H9 (cell line): Measurements from ENCODE around the gene PROP1. TPM values are rescaled to one million over a fixed set of nuclear protein-coding genes. Genes with fewer than 3 reads are reported as not detected.

Experiments
- DNase-seq: peaks from one replicate; pipeline ENCODE4 v3.0.0-alpha.2; 2017
- H2AFZ ChIP-seq: one replicate; pipeline ENCODE4 v1.6.1; 2013; ENCODE audit warnings: mild to moderate bottlenecking, low read length, control low read depth, moderate library complexity
- H2AK5ac ChIP-seq: 2 replicates; pipeline ENCODE4 v1.6.1; 2013; ENCODE audit warnings: low read length, control low read depth, mixed read lengths; ENCODE audit not compliant: insufficient read length
- H2BK120ac ChIP-seq: one replicate; pipeline ENCODE4 v1.6.1; 2013; ENCODE audit warnings: low read depth, mild to moderate bottlenecking, low read length, control low read depth, inconsistent platforms; ENCODE audit not compliant: poor library complexity, severe bottlenecking
- H2BK12ac ChIP-seq: 2 replicates; pipeline ENCODE4 v1.6.1; 2013; ENCODE audit warnings: low read length, control low read depth, mixed read lengths, low read depth; ENCODE audit not compliant: insufficient read length
- H2BK15ac ChIP-seq: 2 replicates; pipeline ENCODE4 v1.6.1; 2013; ENCODE audit warnings: low read depth, low read length, control low read depth
- H2BK20ac ChIP-seq: one replicate; pipeline ENCODE4 v1.6.1; 2013; ENCODE audit warnings: low read depth, mild to moderate bottlenecking, low read length, control low read depth, inconsistent platforms; ENCODE audit not compliant: poor library complexity, severe bottlenecking
- H2BK5ac ChIP-seq: 2 replicates; pipeline ENCODE4 v1.6.1; 2013; ENCODE audit warnings: low read length, control low read depth, mixed read lengths; ENCODE audit not compliant: insufficient read length
- H3K14ac ChIP-seq: 2 replicates; pipeline ENCODE4 v1.6.1; 2013; ENCODE audit warnings: low read length, control low read depth; ENCODE audit not compliant: insufficient read depth
- H3K18ac ChIP-seq: 2 replicates; pipeline ENCODE4 v1.6.1; 2013; ENCODE audit warnings: low read depth, mild to moderate bottlenecking, mixed read lengths, low read length, control low read depth; ENCODE audit not compliant: insufficient read length
- H3K23ac ChIP-seq: 2 replicates; pipeline ENCODE4 v1.6.1; 2013; ENCODE audit warnings: low read length, control low read depth, mixed read lengths, low read depth; ENCODE audit not compliant: insufficient read length
- H3K23me2 ChIP-seq: 2 replicates; pipeline ENCODE4 v1.6.1; 2013; ENCODE audit warnings: low read depth, mild to moderate bottlenecking, mixed read lengths, low read length, control low read depth; ENCODE audit not compliant: insufficient read length, poor library complexity, severe bottlenecking
- H3K27ac ChIP-seq: 2 replicates; pipeline ENCODE4 v1.5.1; 2013; ENCODE audit warnings: low read length, control low read depth, mixed read lengths, low read depth; ENCODE audit not compliant: insufficient read length
- H3K27me3 ChIP-seq: 2 replicates; pipeline ENCODE4 v1.6.1; 2013; ENCODE audit warnings: low read length, control low read depth, inconsistent platforms; ENCODE audit not compliant: insufficient read depth
- H3K4ac ChIP-seq: 2 replicates; pipeline ENCODE4 v1.6.1; 2013; ENCODE audit warnings: low read depth, mild to moderate bottlenecking, control low read depth, inconsistent platforms, low read length, moderate library complexity
- H3K4me1 ChIP-seq: 2 replicates; pipeline ENCODE4 v1.6.1; 2013; ENCODE audit warnings: low read length, control low read depth, inconsistent platforms; ENCODE audit not compliant: insufficient read depth
- H3K4me2 ChIP-seq: 2 replicates; pipeline ENCODE4 v1.6.1; 2013; ENCODE audit warnings: low read length, control low read depth, mixed read lengths; ENCODE audit not compliant: insufficient read length, insufficient read depth
- H3K56ac ChIP-seq: 2 replicates; pipeline ENCODE4 v1.6.1; 2013; ENCODE audit warnings: low read depth, mild to moderate bottlenecking, mixed read lengths, low read length, control low read depth; ENCODE audit not compliant: insufficient read length
- H3K79me1 ChIP-seq: 2 replicates; pipeline ENCODE4 v1.6.1; 2013; ENCODE audit warnings: low read depth, mild to moderate bottlenecking, moderate library complexity, low read length, control low read depth, inconsistent platforms; ENCODE audit not compliant: insufficient read depth, poor library complexity, severe bottlenecking
- H3K79me2 ChIP-seq: 2 replicates; pipeline ENCODE4 v1.6.1; 2013; ENCODE audit warnings: low read length, control low read depth, inconsistent platforms; ENCODE audit not compliant: insufficient read depth
- H3K9ac ChIP-seq: 2 replicates; pipeline ENCODE4 v1.6.1; 2013; ENCODE audit warnings: low read length, control low read depth, mixed read lengths; ENCODE audit not compliant: insufficient read length; ENCODE audit errors: extremely low read depth
- H3K9me3 ChIP-seq: one replicate; pipeline ENCODE4 v1.6.1; 2013; ENCODE audit warnings: low read depth, low read length, inconsistent platforms; ENCODE audit not compliant: control insufficient read depth
- H3T11ph ChIP-seq: one replicate; pipeline ENCODE4 v1.6.1; 2013; ENCODE audit warnings: mild to moderate bottlenecking, low read length, control low read depth, inconsistent platforms
- H4K20me1 ChIP-seq: one replicate; pipeline ENCODE4 v1.6.1; 2013; ENCODE audit not compliant: control insufficient read depth, insufficient read length, insufficient read depth
- H4K5ac ChIP-seq: 2 replicates; pipeline ENCODE4 v1.6.1; 2013; ENCODE audit warnings: low read depth, mild to moderate bottlenecking, mixed read lengths, low read length, control low read depth; ENCODE audit not compliant: insufficient read length
- H4K8ac ChIP-seq: replicated peaks from 2 replicates; pipeline ENCODE4 v1.6.1; 2013; ENCODE audit warnings: low read length, control low read depth, mixed read lengths, low read depth; ENCODE audit not compliant: insufficient read length
- H4K91ac ChIP-seq: 2 replicates; pipeline ENCODE4 v1.6.1; 2013; ENCODE audit warnings: low read depth, mild to moderate bottlenecking, moderate library complexity, mixed read lengths, low read length, control low read depth; ENCODE audit not compliant: insufficient read length
- H3K27ac Mint-ChIP-seq, 3 experiments: 2 replicates in 2 of 3; 3 replicates in 1 of 3; pipeline ENCODE4 v1.8.0; 2020 to 2021; ENCODE audit warnings: mixed read lengths in 3 of 3, mild to moderate bottlenecking in 1 of 3, moderate library complexity in 1 of 3
- H3K27me3 Mint-ChIP-seq: 2 replicates; pipeline ENCODE4 v1.8.0; 2021; ENCODE audit warnings: low read depth, mild to moderate bottlenecking, moderate library complexity, mixed read lengths
- H3K36me3 Mint-ChIP-seq, 3 experiments: 2 replicates in 2 of 3; 3 replicates in 1 of 3; pipeline ENCODE4 v1.8.0; 2020 to 2021; ENCODE audit warnings: low read depth in 3 of 3, mixed read lengths in 3 of 3; ENCODE audit not compliant: insufficient read depth in 1 of 3
- H3K4me1 Mint-ChIP-seq, 2 experiments: 2 replicates each; pipeline ENCODE4 v1.8.0; 2020; ENCODE audit warnings: mixed read lengths in 2 of 2
- H3K4me3 Mint-ChIP-seq, 2 experiments: 2 replicates in 1 of 2; 3 replicates in 1 of 2; pipeline ENCODE4 v1.8.0; 2020 to 2021; ENCODE audit warnings: mild to moderate bottlenecking in 2 of 2, mixed read lengths in 2 of 2, moderate library complexity in 1 of 2
- H3K9me3 Mint-ChIP-seq, 2 experiments: 2 replicates in 1 of 2; 3 replicates in 1 of 2; pipeline ENCODE4 v1.8.0; 2020; ENCODE audit warnings: mild to moderate bottlenecking in 2 of 2, mixed read lengths in 2 of 2, moderate library complexity in 1 of 2
- WGBS: extraction: QIAGEN DNeasy Blood & Tissue Kit; methylation state at CpG from one replicate; pipeline ENCODE4 v1.1.7; 2013; ENCODE audit warnings: missing lambda C conversion rate, low lambda C conversion rate, mixed read lengths; ENCODE audit not compliant: insufficient read length; ENCODE audit errors: extremely low coverage; 5-methylcytosine and 5-hydroxymethylcytosine counted together
- total RNA-seq: library from RNA; stranded (reverse); gene quantifications from 2 replicates; pipeline ENCODE4 v1.2.1, GENCODE V29; 2021
- TF ChIP-seq, protein P1 (sequence below): fragments of 200-600 bp; sonication (generic); conservative IDR thresholded peaks from 3 replicates; pipeline ENCODE4 v1.8.0; 2021; ENCODE audit warnings: antibody characterized with exemption, mild to moderate bottlenecking

The PROP1 gene
- total RNA-seq, 1 experiment from 2014 or later = not detected

DNA sequence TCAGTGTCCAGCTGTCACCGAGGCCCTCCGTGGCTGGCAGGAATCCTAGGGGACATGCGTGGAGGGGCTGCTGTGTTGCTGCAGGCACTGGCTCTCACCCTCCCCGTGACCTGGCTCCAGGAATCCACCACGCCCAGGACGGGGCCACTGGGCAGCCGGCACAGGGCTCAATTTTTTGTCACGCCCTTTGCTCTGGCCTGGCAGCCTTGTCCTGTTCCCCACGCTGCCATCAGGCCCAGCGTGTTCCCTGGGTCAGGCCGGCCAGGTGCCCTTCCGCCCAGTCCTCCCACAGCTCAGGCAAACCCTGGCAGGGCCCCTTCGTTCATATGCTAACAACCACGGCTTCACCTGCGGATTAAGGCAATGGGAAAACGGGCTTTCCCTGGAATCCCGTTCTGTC is 37.3 kb downstream of the PROP1 start:
- peak; percentile 67 for DNase-seq
- H3T11ph ChIP-seq = no peak overlapping the region
- H3K23ac ChIP-seq = no peak overlapping the region
- no peak overlapping the region for H3K9ac ChIP-seq
- no peaks in the 10 kb centered on the region for H3K79me2 ChIP-seq
- Mint-ChIP-seq H3K9me3 (peaks cover 10 to 14% of the 10 kb centered on the region in 2 experiments; a peak in 4 of 5 replicates), H3K36me3 (peaks cover 22 to 49% (median 34%) of the 10 kb centered on the region in 3 experiments), H3K27me3 (peaks cover 1% of the 10 kb centered on the region; the same call in 1 of the 2 replicates), H3K4me1 (peaks cover 27 to 30% of the 10 kb centered on the region in 2 experiments), H3K27ac (peak overlapping the region in 2 of 3 experiments; percentile 1 to 94; a peak in 2 of 7 replicates), H3K4me3 (no peak overlapping the region; a peak in 1 of 5 replicates)
- no CpG with 5 or more reads among the region's 17 CpGs for WGBS
- peaks cover 3% of the 10 kb centered on the region; the same call in 1 of the 2 replicates for H3K4me1 ChIP-seq
- no peaks in the 10 kb centered on the region for H4K20me1 ChIP-seq
- no peak overlapping the region for H2BK20ac ChIP-seq
- no peak overlapping the region for H3K56ac ChIP-seq
- H4K5ac ChIP-seq = no peak overlapping the region
- H2AFZ ChIP-seq = no peak overlapping the region
- H3K4ac ChIP-seq = no peak overlapping the region
- no peaks in the 10 kb centered on the region for H3K9me3 ChIP-seq
- H3K18ac ChIP-seq = no peak overlapping the region
- H3K14ac ChIP-seq = no peak overlapping the region; the same call in 1 of the 2 replicates
- H4K8ac ChIP-seq = no peak overlapping the region
- no peaks in the 10 kb centered on the region for H3K79me1 ChIP-seq
- H3K4me2 ChIP-seq = peak overlapping the region; percentile 32
- H3K23me2 ChIP-seq = no peaks in the 10 kb centered on the region
- no peak overlapping the region for H2BK5ac ChIP-seq
- H2BK12ac ChIP-seq = no peak overlapping the region
- H2BK120ac ChIP-seq = no peak overlapping the region
- TF ChIP-seq, protein P1, sequence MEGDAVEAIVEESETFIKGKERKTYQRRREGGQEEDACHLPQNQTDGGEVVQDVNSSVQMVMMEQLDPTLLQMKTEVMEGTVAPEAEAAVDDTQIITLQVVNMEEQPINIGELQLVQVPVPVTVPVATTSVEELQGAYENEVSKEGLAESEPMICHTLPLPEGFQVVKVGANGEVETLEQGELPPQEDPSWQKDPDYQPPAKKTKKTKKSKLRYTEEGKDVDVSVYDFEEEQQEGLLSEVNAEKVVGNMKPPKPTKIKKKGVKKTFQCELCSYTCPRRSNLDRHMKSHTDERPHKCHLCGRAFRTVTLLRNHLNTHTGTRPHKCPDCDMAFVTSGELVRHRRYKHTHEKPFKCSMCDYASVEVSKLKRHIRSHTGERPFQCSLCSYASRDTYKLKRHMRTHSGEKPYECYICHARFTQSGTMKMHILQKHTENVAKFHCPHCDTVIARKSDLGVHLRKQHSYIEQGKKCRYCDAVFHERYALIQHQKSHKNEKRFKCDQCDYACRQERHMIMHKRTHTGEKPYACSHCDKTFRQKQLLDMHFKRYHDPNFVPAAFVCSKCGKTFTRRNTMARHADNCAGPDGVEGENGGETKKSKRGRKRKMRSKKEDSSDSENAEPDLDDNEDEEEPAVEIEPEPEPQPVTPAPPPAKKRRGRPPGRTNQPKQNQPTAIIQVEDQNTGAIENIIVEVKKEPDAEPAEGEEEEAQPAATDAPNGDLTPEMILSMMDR = no peak
- H3K27me3 ChIP-seq = no peaks in the 10 kb centered on the region
- H4K91ac ChIP-seq = no peak overlapping the region
- no peak overlapping the region for H2BK15ac ChIP-seq
- no peak overlapping the region for H2AK5ac ChIP-seq
- H3K27ac ChIP-seq = no peak overlapping the region
